ENCODE results near the gene CELF2. TPM values are rescaled to one million over a fixed set of nuclear protein-coding genes. Genes with fewer than 3 reads are reported as not detected.

Gene CELF2
- total RNA-seq, 1 experiment from 2014 or later: not detected

DNA sequence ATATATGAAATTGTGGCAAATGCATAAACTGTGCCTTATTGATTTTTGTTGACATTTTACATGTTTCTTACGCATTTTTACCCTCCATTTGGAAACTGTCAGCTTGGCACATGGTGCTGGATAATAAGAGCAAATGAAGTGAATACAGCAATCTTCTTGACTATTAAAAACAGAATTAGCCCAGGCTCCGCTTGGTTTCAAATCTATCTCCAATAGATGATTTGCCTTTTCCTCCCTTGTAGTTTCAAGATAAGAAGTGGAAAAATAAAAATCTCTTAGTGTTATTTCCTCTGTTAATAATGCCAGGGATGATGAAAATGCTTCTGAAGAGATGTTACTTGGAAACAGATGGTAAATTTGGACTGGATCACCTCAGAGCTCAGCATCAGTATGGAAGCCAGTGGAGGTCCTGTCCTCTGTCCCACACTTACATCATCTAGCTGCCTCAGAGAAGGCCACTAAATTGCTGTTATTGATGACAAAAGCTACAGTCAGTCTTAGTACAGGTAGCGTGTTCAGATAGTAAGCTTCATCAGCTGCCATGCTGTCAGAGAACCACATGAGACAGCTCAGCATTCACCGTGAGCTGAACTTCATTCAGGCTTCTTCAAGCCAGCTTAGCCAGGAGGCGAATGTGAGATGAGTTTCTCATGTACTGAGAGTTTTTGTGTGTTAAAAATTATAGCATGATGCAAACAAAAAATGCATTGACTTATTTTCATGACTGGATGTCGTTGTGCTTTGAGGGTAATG lies 246.8 kb downstream of the CELF2 start:
- no peaks in the 10 kb centered on the region for H3K9me3 Mint-ChIP-seq (ENCODE audit: low read depth, unreplicated experiment)
- no peak for DNase-seq
- H3K36me3 Mint-ChIP-seq (ENCODE audit: insufficient read depth, unreplicated experiment): no peaks in the 10 kb centered on the region
- CTCF ChIA-PET: no interaction called here
- no peak overlapping the region for H3K4me3 Mint-ChIP-seq (ENCODE audit: low read depth, unreplicated experiment)
- TF ChIP-seq, protein P1, sequence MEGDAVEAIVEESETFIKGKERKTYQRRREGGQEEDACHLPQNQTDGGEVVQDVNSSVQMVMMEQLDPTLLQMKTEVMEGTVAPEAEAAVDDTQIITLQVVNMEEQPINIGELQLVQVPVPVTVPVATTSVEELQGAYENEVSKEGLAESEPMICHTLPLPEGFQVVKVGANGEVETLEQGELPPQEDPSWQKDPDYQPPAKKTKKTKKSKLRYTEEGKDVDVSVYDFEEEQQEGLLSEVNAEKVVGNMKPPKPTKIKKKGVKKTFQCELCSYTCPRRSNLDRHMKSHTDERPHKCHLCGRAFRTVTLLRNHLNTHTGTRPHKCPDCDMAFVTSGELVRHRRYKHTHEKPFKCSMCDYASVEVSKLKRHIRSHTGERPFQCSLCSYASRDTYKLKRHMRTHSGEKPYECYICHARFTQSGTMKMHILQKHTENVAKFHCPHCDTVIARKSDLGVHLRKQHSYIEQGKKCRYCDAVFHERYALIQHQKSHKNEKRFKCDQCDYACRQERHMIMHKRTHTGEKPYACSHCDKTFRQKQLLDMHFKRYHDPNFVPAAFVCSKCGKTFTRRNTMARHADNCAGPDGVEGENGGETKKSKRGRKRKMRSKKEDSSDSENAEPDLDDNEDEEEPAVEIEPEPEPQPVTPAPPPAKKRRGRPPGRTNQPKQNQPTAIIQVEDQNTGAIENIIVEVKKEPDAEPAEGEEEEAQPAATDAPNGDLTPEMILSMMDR (IDR thresholded peaks at IDR 0.05; ENCODE audit: unreplicated experiment): no peak
- H3K27me3 Mint-ChIP-seq (ENCODE audit: unreplicated experiment): peaks cover 33% of the 10 kb centered on the region
- no peak overlapping the region for H3K27ac Mint-ChIP-seq (ENCODE audit: unreplicated experiment)
- BruUV-seq (replicated peaks): no TSS peak
- intact Hi-C loops (cut with micrococcal nuclease; ENCODE audit: unreplicated experiment): no loop called here
- H3K4me1 Mint-ChIP-seq (ENCODE audit: low read depth, unreplicated experiment): no peaks in the 10 kb centered on the region

DNA sequence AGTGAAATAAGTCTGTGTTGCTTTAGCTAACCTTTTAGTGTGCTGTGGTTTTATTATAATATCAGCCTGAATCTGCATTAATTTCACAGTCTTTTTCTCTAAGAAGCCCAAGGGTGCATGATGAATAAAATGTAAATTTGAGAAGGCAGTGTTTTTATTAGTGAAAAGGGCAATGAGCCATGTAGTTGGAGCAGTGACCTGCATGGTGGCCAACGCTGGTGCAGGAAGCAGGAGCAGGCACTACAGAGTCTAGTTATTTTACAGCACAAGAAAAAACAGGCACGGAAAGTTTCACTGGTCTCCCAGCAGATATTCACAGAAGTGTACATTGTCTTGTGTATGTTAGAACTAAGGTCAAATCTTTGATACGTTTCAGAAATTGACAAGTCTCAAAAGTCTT lies 247.8 kb downstream of the CELF2 start:
- TF ChIP-seq, protein P1 (IDR thresholded peaks at IDR 0.05; ENCODE audit: unreplicated experiment): no peak
- CTCF ChIA-PET: no interaction called here
- H3K27ac Mint-ChIP-seq (ENCODE audit: unreplicated experiment): no peak overlapping the region
- no peak overlapping the region for H3K4me3 Mint-ChIP-seq (ENCODE audit: low read depth, unreplicated experiment)
- H3K4me1 Mint-ChIP-seq (ENCODE audit: low read depth, unreplicated experiment): no peaks in the 10 kb centered on the region
- H3K9me3 Mint-ChIP-seq (ENCODE audit: low read depth, unreplicated experiment): no peaks in the 10 kb centered on the region
- DNase-seq: no peak
- intact Hi-C loops (cut with micrococcal nuclease; ENCODE audit: unreplicated experiment): no loop called here
- no peaks in the 10 kb centered on the region for H3K36me3 Mint-ChIP-seq (ENCODE audit: insufficient read depth, unreplicated experiment)
- peaks cover 43% of the 10 kb centered on the region for H3K27me3 Mint-ChIP-seq (ENCODE audit: unreplicated experiment)
- BruUV-seq (replicated peaks): no TSS peak

DNA sequence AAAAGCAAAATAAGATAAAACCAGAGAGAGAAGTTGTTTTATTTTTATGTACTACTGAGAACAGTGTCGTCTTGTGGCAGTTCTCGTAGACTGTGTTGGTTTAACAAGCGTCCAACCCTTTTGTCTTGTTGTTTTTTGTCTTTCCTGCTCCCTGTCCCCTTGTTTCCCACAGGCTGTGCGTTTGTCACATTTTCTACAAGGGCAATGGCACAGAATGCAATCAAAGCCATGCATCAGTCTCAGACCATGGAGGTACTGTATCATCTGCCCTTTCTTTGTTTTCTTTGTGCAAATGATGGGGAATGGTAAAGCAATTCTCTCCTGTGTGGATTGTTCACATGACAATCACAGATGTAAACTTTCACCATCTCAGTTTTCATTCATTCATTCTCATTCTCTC lies 248.8 kb downstream of the CELF2 start:
- H3K4me1 Mint-ChIP-seq (ENCODE audit: low read depth, unreplicated experiment): no peaks in the 10 kb centered on the region
- DNase-seq: no peak
- intact Hi-C loops (cut with micrococcal nuclease; ENCODE audit: unreplicated experiment): no loop called here
- TF ChIP-seq, protein P1 (IDR thresholded peaks at IDR 0.05; ENCODE audit: unreplicated experiment): no peak
- H3K27ac Mint-ChIP-seq (ENCODE audit: unreplicated experiment): no peak overlapping the region
- no peaks in the 10 kb centered on the region for H3K9me3 Mint-ChIP-seq (ENCODE audit: low read depth, unreplicated experiment)
- no peak overlapping the region for H3K4me3 Mint-ChIP-seq (ENCODE audit: low read depth, unreplicated experiment)
- CTCF ChIA-PET: no interaction called here
- H3K27me3 Mint-ChIP-seq (ENCODE audit: unreplicated experiment): peaks cover 49% of the 10 kb centered on the region
- BruUV-seq (replicated peaks): no TSS peak
- H3K36me3 Mint-ChIP-seq (ENCODE audit: insufficient read depth, unreplicated experiment): no peaks in the 10 kb centered on the region

DNA sequence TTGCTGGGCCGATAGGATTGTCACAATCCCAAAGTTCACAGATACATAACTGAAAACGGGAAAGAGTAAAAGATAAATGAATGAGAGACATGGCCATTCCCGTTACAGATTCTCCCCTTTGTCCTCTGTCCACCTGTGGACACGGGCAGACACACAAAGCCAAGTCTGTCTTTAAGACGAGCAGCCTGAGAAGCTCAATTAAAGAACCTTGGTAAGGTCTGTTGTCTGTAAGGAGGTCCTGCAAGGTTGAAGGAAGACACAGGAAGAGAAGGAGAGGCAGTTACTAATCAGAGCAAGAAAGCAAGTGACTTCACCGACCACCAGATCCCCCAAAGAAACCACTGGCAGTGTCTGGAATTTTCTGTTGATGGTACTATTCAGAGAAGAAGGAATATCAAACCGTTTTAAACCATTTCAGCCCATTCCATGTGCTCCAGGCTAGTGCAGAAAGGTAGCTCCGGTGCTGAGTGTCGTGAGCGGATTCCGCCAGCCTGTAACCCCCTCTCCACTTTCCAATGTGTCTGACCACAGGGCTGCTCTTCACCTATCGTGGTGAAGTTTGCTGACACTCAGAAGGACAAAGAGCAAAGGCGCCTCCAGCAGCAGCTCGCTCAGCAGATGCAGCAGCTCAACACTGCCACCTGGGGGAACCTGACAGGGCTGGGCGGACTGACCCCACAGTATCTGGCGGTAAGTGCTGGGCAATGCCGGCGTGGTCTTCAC lies 252.6 kb downstream of the CELF2 start:
- H3K4me1 Mint-ChIP-seq (ENCODE audit: low read depth, unreplicated experiment): no peaks in the 10 kb centered on the region
- TF ChIP-seq, protein P1 (IDR thresholded peaks at IDR 0.05; ENCODE audit: unreplicated experiment): peak; percentile 90
- H3K9me3 Mint-ChIP-seq (ENCODE audit: low read depth, unreplicated experiment): no peaks in the 10 kb centered on the region
- intact Hi-C loops (cut with micrococcal nuclease; ENCODE audit: unreplicated experiment): loop anchor here (1.0 to 5.0 kb wide), 3 partner anchors 1658 to 1939 kb away; no protein-coding TSS in a partner anchor
- H3K4me3 Mint-ChIP-seq (ENCODE audit: low read depth, unreplicated experiment): no peak overlapping the region
- no TSS peak for BruUV-seq (replicated peaks)
- peaks cover 64% of the 10 kb centered on the region for H3K27me3 Mint-ChIP-seq (ENCODE audit: unreplicated experiment)
- H3K27ac Mint-ChIP-seq (ENCODE audit: unreplicated experiment): no peak overlapping the region
- no peaks in the 10 kb centered on the region for H3K36me3 Mint-ChIP-seq (ENCODE audit: insufficient read depth, unreplicated experiment)
- DNase-seq: peak; percentile 84
- CTCF ChIA-PET: interaction anchor here (0.7 to 1.7 kb wide), 3 partner anchors 160 to 1927 kb away, joined by 3 to 16 read pairs (median 3); no protein-coding TSS in a partner anchor
